ENCODE results near the gene PTPRU. TPM values are rescaled to one million over a fixed set of nuclear protein-coding genes. Genes with fewer than 3 reads are reported as not detected.

The PTPRU gene
- polyA plus RNA-seq, 4 donors, result 10.1 to 20.1 (median 12.5) TPM

DNA sequence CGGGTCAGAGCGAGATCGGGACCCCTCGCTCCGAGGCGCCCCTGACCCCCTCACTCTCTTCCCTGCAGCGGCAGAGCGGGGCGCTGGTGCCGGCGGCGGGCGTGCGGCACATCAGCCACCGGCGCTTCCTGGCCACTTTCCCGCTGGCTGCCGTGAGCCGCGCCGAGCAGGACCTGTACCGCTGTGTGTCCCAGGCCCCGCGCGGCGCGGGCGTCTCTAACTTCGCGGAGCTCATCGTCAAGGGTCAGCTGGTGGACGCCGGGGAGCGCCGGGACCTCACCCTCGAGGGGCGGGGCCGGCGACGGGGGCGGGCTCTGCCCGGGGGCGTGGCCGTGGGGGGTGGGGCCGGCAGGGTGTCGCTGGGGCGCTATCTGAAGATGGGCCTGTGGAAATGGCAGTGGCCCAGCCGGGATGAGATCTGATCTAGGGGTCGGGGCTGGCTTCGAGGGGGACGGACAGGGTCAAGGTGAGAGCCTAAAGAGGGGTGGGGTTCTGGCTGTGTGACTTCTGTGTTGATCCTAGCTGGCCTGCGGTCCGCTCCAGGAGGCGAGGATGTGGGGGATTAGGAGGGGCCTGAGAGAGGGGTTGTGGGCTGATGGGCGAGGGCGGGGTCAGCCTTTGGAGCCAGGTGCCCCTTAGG is 23.6 kb downstream of the PTPRU start:
- no peak for DNase-seq (ENCODE audit: low read depth in 4 of 4, low spot score in 3 of 4)

- no peak for DNase-seq (ENCODE audit: low read depth in 4 of 4, low spot score in 3 of 4)
These were observed 24.2 kb downstream of the PTPRU start for GRCh38 chr1:29260531-29260930.

- DNase-seq (ENCODE audit: low read depth in 4 of 4, low spot score in 3 of 4), result no peak
These were observed 28.6 kb downstream of the PTPRU start for GRCh38 chr1:29264773-29265389.

GRCh38 chr1:29266912-29267311 is 30.6 kb downstream of the PTPRU start:
- DNase-seq (ENCODE audit: low read depth in 4 of 4, low spot score in 3 of 4), result no peak

GRCh38 chr1:29267321-29268070 is 31.2 kb downstream of the PTPRU start:
- DNase-seq (ENCODE audit: low read depth in 4 of 4, low spot score in 3 of 4), result no peak

DNA sequence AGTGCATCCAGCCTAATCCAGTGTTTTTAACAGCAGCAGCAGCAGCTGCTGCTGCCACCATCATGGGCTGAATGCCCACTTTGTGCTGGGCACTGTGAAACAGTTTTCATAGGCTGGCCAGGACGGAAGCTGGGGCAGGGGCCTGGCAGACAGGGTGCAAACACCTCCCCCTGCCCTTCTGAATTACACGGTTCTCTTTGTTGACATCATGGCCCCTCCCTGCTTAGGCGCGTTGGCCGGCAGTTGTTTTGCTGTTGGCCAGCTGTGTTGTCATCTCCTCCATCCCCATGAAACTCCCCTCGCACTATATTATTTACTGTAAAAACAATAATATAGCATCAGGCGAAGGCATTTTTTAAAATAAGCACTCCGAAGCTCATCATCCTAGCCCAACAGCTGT is 33.1 kb downstream of the PTPRU start:
- DNase-seq (ENCODE audit: low read depth in 4 of 4, low spot score in 3 of 4), result peak in 2 of 4 donors; percentile 33 to 36

- peak in 1 of 4 donors; percentile 33 for DNase-seq (ENCODE audit: low read depth in 4 of 4, low spot score in 3 of 4)
These were observed 34.7 kb downstream of the PTPRU start for GRCh38 chr1:29270929-29271521.

DNA sequence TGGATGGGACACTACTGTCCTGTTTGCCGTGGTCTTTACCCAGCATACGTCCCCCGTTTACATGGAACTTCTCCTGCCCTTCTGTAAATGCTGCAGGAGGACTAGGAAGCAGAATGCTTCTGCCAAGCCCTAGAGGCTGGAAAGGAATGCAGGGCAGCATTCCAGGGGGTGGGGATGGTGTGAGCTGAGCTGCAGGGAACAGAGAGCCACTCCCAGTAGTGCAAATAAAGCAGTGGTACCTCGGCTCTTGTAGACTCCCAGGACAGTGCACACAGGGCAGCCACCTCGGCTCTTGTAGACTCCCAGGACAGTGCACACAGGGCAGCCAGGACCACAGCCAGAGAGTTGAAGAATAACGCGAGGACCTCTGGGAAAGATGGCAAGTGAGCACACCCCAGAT is 35.4 kb downstream of the PTPRU start:
- DNase-seq (ENCODE audit: low read depth in 4 of 4, low spot score in 3 of 4), result peak in 2 of 4 donors; percentile 43 to 58

- no peak for DNase-seq (ENCODE audit: low read depth in 4 of 4, low spot score in 3 of 4)
These were observed 36.0 kb downstream of the PTPRU start for GRCh38 chr1:29272147-29272907.

GRCh38 chr1:29275435-29275834 is 39.1 kb downstream of the PTPRU start:
- DNase-seq (ENCODE audit: low read depth in 4 of 4, low spot score in 3 of 4), result no peak

DNA sequence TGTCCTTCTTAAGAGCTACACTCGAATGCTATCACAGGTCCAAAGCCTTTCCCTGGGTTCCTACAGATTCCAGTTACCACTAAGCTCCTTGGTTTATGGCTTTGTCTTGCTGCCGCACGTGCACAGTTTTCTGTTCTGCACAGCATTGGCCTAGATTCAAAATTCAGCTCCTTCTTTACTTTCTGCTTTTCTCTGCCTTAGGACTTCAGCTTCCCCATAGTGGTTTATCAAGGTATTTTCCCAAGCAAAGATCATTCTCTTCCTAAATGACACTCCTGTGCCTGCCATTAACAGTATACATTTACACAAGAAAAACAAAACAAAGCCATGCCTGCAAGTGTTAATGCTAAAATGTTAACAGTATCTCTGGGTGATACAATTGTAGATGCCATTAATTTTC is 41.8 kb downstream of the PTPRU start:
- DNase-seq (ENCODE audit: low read depth in 4 of 4, low spot score in 3 of 4), result no peak

DNA sequence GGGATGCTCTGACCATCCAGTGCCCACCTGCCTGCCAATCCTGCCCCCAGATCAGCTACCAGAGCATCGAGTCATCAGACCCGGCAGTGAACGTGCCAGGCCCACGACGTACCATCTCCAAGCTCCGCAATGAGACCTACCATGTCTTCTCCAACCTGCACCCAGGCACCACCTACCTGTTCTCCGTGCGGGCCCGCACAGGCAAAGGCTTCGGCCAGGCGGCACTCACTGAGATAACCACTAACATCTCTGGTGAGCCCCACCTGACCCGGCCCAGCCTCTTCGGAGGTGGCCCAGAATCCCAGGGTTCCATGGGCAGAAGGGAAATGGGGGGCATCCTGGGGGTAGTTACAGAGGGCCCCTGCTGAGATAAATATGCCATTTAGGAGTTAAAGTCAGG is 43.1 kb downstream of the PTPRU start:
- DNase-seq (ENCODE audit: low read depth in 4 of 4, low spot score in 3 of 4), result no peak

- no peak for DNase-seq (ENCODE audit: low read depth in 4 of 4, low spot score in 3 of 4)
These were observed 43.6 kb downstream of the PTPRU start for GRCh38 chr1:29279951-29280391.

GRCh38 chr1:29280409-29281131 is 44.2 kb downstream of the PTPRU start:
- no peak for DNase-seq (ENCODE audit: low read depth in 4 of 4, low spot score in 3 of 4)

DNA sequence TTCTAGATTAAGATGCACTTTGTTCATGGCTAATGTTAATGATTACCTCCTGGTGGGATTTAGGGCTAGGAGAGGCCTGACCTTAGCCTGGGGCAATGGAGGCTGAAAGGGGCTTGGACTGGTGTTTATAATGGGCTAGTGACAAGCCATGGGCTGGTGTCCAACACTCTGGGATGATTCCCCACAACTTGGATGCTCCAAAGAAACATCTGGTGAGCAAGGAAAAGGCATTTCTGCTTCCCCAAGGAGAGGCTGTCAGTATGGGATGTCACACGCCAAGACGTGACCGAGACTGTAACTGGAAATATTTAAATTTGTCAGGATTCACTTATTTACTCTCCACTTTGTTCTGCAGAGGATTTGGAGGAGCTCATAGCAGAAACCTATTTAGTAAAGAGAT is 45.2 kb downstream of the PTPRU start:
- DNase-seq (ENCODE audit: low read depth in 4 of 4, low spot score in 3 of 4), result no peak

DNA sequence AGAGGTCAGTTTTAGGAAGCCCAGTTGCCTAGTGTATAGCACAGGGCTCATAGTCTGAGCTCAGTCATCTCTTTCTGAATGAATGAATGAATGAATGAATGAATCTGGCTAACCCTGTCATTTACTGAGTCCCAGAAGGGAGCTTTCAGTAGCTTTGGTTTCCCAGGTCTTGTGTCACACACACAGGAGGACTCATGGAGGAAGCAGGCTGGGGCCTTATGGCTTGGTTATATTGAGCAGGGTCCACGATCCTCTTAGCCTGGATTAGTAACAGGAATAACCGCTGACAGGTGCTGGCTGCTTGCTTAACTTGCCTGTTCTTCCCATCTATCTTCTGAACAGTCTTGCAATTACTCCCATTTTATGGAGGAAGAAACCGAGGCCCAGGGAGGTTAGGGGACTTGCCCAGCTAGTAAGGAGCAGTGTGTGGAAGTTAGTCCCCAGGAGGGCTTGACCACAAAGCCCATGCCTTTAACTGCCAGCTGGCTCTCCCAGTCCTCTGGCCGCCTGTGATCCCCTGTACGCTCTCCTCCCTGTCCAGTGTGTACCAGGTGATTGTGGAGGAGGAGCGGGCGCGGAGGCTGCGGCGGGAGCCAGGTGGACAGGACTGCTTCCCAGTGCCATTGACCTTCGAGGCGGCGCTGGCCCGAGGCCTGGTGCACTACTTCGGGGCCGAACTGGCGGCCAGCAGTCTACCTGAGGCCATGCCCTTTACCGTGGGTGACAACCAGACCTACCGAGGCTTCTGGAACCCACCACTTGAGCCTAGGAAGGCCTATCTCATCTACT is 46.0 kb downstream of the PTPRU start:
- DNase-seq (ENCODE audit: low read depth in 4 of 4, low spot score in 3 of 4), result no peak

GRCh38 chr1:29282924-29283803 is 46.8 kb downstream of the PTPRU start:
- no peak for DNase-seq (ENCODE audit: low read depth in 4 of 4, low spot score in 3 of 4)

DNA sequence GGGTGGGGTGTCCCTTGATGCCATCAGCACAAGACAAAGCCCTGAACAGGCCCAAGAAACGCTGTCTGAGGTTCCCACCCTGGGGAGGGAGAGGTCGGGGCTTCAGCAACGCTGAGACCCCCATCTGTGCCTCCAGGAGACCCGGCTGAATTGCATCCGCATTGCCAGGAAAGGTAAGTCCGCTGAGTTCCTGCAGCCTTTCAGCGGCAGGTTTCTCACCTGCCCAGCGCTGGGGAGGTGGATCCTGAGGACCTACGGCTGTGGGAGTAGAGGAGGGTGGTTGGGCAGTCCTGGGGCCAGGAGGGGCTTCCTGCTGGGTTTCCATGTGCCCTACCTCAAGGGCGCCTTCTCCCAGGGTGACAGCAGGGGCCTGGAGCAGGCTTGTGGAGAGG is 47.5 kb downstream of the PTPRU start:
- DNase-seq (ENCODE audit: low read depth in 4 of 4, low spot score in 3 of 4), result no peak
